ENCODE measurements around the gene C17orf100. TPM values are rescaled to one million over a fixed set of nuclear protein-coding genes. Genes with fewer than 3 reads are reported as not detected.

The C17orf100 gene
- total and polyA plus RNA-seq, 4 donors: 0.56 to 33.2 (median 2.7) TPM

DNA sequence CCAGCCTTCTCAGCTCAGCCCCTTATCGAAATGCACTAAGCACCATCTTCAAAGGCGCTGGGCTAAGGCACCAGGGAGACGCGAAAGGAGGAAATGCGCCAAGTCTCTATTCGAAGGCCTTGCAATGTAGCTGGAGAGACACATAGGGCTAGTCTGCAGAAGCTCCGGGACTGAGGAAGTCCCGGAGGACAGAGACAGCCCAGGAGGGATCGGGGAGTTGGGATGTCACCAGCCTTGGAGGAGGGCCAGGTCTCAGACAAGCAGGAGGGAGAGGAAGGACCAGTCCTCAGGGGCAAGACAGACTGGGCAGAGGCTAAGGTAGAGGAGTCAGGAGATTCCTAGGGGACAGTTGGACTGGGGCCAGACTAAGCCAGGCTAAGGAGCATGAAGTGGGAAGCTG lies 8.5 kb downstream of the C17orf100 start:
- H3K9ac ChIP-seq (ENCODE audit: low read depth in 1 of 2, low read length in 2 of 2): no peak overlapping the region
- 82% methylated on average over 9 of the region's 9 CpGs for WGBS
- peaks cover 0 to 5% (median 0%) of the 10 kb centered on the region in 4 donors for H3K4me1 ChIP-seq (ENCODE audit: control insufficient read depth in 4 of 4, insufficient read depth in 4 of 4, low read length in 3 of 4)
- no peak overlapping the region for H3K27ac ChIP-seq (ENCODE audit: low read depth in 1 of 2, low read length in 2 of 2)
- H3K4me3 ChIP-seq (ENCODE audit: low read depth in 1 of 3, low read length in 3 of 3): no peak overlapping the region
- no peaks in the 10 kb centered on the region for H3K27me3 ChIP-seq (ENCODE audit: control insufficient read depth in 4 of 4, insufficient read depth in 4 of 4, low read length in 3 of 4)
- H3K36me3 ChIP-seq (ENCODE audit: control insufficient read depth in 4 of 4, insufficient read depth in 3 of 4, low read depth in 1 of 4, low read length in 3 of 4): no peaks in the 10 kb centered on the region
- no peaks in the 10 kb centered on the region for H3K9me3 ChIP-seq (ENCODE audit: control insufficient read depth in 4 of 4, low read length in 3 of 4)
- no peak for TF ChIP-seq EGR1 (IDR thresholded peaks at IDR 0.05; ENCODE audit: low read depth in 2 of 2)
- TF ChIP-seq CTCF (IDR thresholded peaks at IDR 0.05; ENCODE audit: low read depth, low read length, missing input control): no peak
- TF ChIP-seq JUND (IDR thresholded peaks at IDR 0.05): no peak
- TF ChIP-seq ZBTB33 (IDR thresholded peaks at IDR 0.05): no peak
- TF ChIP-seq RXRA (IDR thresholded peaks at IDR 0.05): no peak
- no peak for TF ChIP-seq SP1 (IDR thresholded peaks at IDR 0.05)
- no peak for TF ChIP-seq ATF3 (IDR thresholded peaks at IDR 0.05)
- no peak for TF ChIP-seq FOXA2 (IDR thresholded peaks at IDR 0.05)
- TF ChIP-seq, protein P1, sequence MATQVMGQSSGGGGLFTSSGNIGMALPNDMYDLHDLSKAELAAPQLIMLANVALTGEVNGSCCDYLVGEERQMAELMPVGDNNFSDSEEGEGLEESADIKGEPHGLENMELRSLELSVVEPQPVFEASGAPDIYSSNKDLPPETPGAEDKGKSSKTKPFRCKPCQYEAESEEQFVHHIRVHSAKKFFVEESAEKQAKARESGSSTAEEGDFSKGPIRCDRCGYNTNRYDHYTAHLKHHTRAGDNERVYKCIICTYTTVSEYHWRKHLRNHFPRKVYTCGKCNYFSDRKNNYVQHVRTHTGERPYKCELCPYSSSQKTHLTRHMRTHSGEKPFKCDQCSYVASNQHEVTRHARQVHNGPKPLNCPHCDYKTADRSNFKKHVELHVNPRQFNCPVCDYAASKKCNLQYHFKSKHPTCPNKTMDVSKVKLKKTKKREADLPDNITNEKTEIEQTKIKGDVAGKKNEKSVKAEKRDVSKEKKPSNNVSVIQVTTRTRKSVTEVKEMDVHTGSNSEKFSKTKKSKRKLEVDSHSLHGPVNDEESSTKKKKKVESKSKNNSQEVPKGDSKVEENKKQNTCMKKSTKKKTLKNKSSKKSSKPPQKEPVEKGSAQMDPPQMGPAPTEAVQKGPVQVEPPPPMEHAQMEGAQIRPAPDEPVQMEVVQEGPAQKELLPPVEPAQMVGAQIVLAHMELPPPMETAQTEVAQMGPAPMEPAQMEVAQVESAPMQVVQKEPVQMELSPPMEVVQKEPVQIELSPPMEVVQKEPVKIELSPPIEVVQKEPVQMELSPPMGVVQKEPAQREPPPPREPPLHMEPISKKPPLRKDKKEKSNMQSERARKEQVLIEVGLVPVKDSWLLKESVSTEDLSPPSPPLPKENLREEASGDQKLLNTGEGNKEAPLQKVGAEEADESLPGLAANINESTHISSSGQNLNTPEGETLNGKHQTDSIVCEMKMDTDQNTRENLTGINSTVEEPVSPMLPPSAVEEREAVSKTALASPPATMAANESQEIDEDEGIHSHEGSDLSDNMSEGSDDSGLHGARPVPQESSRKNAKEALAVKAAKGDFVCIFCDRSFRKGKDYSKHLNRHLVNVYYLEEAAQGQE (IDR thresholded peaks at IDR 0.05): no peak
- no peak for TF ChIP-seq HNF4A (conservative IDR thresholded peaks at IDR 0.05)
- no peak for TF ChIP-seq NR2F2 (IDR thresholded peaks at IDR 0.05)
- TF ChIP-seq RAD21 (IDR thresholded peaks at IDR 0.05): no peak
- no peak for TF ChIP-seq TAF1 (conservative IDR thresholded peaks at IDR 0.05)
- DNase-seq (ENCODE audit: low spot score): no peak

DNA sequence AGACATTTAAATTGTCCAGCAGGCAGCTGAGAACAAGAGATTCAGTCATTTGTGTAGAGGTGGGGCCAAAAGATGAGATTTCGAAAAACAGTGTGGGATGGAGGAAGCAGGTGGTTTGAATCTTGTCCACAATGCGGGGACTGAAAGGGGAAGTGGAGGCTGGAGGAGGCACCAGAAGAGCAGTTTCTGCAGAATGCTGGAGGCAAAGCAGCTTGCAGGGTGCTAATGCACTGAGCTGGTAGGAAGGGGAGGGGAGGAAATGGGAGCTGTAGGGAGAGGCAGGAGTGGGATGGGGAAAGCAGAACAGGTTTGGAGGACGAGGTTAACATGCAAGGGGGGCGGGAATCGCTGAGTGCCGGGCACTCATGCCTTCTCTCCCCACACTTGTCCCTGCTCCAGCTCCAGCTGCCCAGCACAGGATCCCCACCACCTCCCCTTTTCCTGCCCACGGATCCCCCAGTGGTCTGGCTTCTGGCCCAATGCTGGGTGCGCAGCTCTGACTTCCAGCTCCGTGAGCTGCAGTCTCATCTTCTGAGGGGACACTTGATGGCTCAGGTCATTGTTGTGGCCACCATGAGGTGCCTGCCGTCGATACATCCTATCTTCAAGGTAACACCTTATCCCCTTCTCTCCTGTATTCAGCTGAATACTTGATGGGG lies 9.4 kb downstream of the C17orf100 start:
- no peaks in the 10 kb centered on the region for H3K9me3 ChIP-seq (ENCODE audit: control insufficient read depth in 4 of 4, low read length in 3 of 4)
- no peaks in the 10 kb centered on the region for H3K36me3 ChIP-seq (ENCODE audit: control insufficient read depth in 4 of 4, insufficient read depth in 3 of 4, low read depth in 1 of 4, low read length in 3 of 4)
- H3K4me3 ChIP-seq (ENCODE audit: low read depth in 1 of 3, low read length in 3 of 3): no peak overlapping the region
- 68% methylated on average over 11 of the region's 11 CpGs for WGBS
- H3K27ac ChIP-seq (ENCODE audit: low read depth in 1 of 2, low read length in 2 of 2): no peak overlapping the region
- peaks cover 0 to 2% (median 0%) of the 10 kb centered on the region in 4 donors for H3K4me1 ChIP-seq (ENCODE audit: control insufficient read depth in 4 of 4, insufficient read depth in 4 of 4, low read length in 3 of 4)
- H3K9ac ChIP-seq (ENCODE audit: low read depth in 1 of 2, low read length in 2 of 2): no peak overlapping the region
- no peaks in the 10 kb centered on the region for H3K27me3 ChIP-seq (ENCODE audit: control insufficient read depth in 4 of 4, insufficient read depth in 4 of 4, low read length in 3 of 4)
- no peak for DNase-seq (ENCODE audit: low spot score)
- TF ChIP-seq, protein P2, sequence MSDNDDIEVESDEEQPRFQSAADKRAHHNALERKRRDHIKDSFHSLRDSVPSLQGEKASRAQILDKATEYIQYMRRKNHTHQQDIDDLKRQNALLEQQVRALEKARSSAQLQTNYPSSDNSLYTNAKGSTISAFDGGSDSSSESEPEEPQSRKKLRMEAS (IDR thresholded peaks at IDR 0.05): no peak
- no peak for TF ChIP-seq NR2F2 (IDR thresholded peaks at IDR 0.05)
- TF ChIP-seq HNF4A (conservative IDR thresholded peaks at IDR 0.05): no peak
- TF ChIP-seq, protein P1 (IDR thresholded peaks at IDR 0.05): no peak
- no peak for TF ChIP-seq JUND (IDR thresholded peaks at IDR 0.05)
- no peak for TF ChIP-seq HNF4G (IDR thresholded peaks at IDR 0.05)
- no peak for TF ChIP-seq GABPA (IDR thresholded peaks at IDR 0.05 in 1 of 2, conservative IDR thresholded peaks at IDR 0.05 in 1 of 2)
- no peak for TF ChIP-seq ATF3 (IDR thresholded peaks at IDR 0.05)
- no peak for TF ChIP-seq RXRA (IDR thresholded peaks at IDR 0.05)
- TF ChIP-seq FOXA1 (IDR thresholded peaks at IDR 0.05): no peak
- no peak for TF ChIP-seq EGR1 (IDR thresholded peaks at IDR 0.05; ENCODE audit: low read depth in 2 of 2)
- TF ChIP-seq TAF1 (conservative IDR thresholded peaks at IDR 0.05): no peak
